B cell (primary cell): ENCODE results near the gene ATAD2B. TPM values are rescaled to one million over a fixed set of nuclear protein-coding genes. Genes with fewer than 3 reads are reported as not detected.

Source experiments
- ATAC-seq: fragments of 200-7000 bp; cut with Tn5 transposase; one replicate; pipeline ENCODE4 v1.10.0; 2021; ENCODE audit warnings: low read depth, mild to moderate bottlenecking, moderate number of reproducible peaks, moderate library complexity
- CTCF ChIA-PET: fragments of 350-600 bp; sonication (Branson Sonifier 250); formaldehyde crosslinking; loops from one replicate; lab custom pipeline; 2021; ENCODE audit warnings: antibody characterized with exemption, inconsistent platforms; lab: Charles Lee
- POLR2A ChIA-PET: fragments of 350-600 bp; sonication (Branson Sonifier 250); formaldehyde crosslinking; loops from one replicate; lab custom pipeline; 2021; ENCODE audit warnings: antibody characterized with exemption; lab: Charles Lee
- DNase-seq: peaks from one replicate; pipeline ENCODE4 v3.0.0; 2013
- H2AFZ ChIP-seq: 2 replicates; pipeline ENCODE4 v1.6.1; 2012; ENCODE audit warnings: mild to moderate bottlenecking, low read depth, low read length; ENCODE audit not compliant: insufficient read depth, poor library complexity, severe bottlenecking
- H3K27ac ChIP-seq, 2 donors: 1 replicate in 1 of 2; 2 replicates in 1 of 2; pipeline ENCODE4 v1.5.1; 2012 to 2013; ENCODE audit warnings: low read length in 2 of 2, mild to moderate bottlenecking in 2 of 2, moderate library complexity in 1 of 2
- H3K27me3 ChIP-seq, 4 experiments: fragments of 200-600 bp in 1 of 4; sonication (generic) in 1 of 4; replicated peaks in 1 of 4; 1 replicate in 2 of 4; 2 replicates in 2 of 4; pipeline versions ENCODE4 v1.6.1 to v1.7.0; 2013 to 2016; ENCODE audit warnings: low read length in 3 of 4, mild to moderate bottlenecking in 2 of 4, mixed read lengths in 1 of 4, moderate library complexity in 1 of 4; ENCODE audit not compliant: insufficient read depth in 4 of 4, control insufficient read depth in 3 of 4; ENCODE audit errors: control extremely low read depth in 1 of 4
- H3K36me3 ChIP-seq, 2 experiments: replicated peaks in 1 of 2; 1 replicate in 1 of 2; 2 replicates in 1 of 2; pipeline versions ENCODE4 v1.6.1 to v1.7.1; 2013; ENCODE audit warnings: low read length in 1 of 2; ENCODE audit not compliant: insufficient read depth in 2 of 2, control insufficient read depth in 1 of 2; ENCODE audit errors: control extremely low read depth in 1 of 2, extremely low read depth in 1 of 2
- H3K4me1 ChIP-seq, 2 donors: fragments of 200-600 bp in 1 of 2; sonication (generic) in 1 of 2; 1 replicate in 1 of 2; 2 replicates in 1 of 2; pipeline versions ENCODE4 v1.5.1 to v1.6.1; 2013 to 2017; ENCODE audit warnings: low read length in 2 of 2; ENCODE audit not compliant: control insufficient read depth in 2 of 2, insufficient read depth in 2 of 2
- H3K4me2 ChIP-seq: replicated peaks from 2 replicates; pipeline ENCODE3; 2012; ENCODE audit warnings: mild to moderate bottlenecking, low read depth, low read length; ENCODE audit not compliant: poor library complexity, severe bottlenecking
- H3K4me3 ChIP-seq, 5 experiments: fragments of 200-600 bp in 1 of 5; sonication (generic) in 1 of 5; 1 replicate in 3 of 5; 2 replicates in 2 of 5; pipeline versions ENCODE4 v1.5.1 to v1.7.0; 2011 to 2016; ENCODE audit warnings: low read length in 4 of 5, mild to moderate bottlenecking in 4 of 5, low read depth in 2 of 5, control low read depth in 1 of 5, moderate library complexity in 1 of 5; ENCODE audit not compliant: insufficient read depth in 1 of 5; ENCODE audit errors: control extremely low read depth in 1 of 5, extremely low read depth in 1 of 5
- H3K79me2 ChIP-seq: fragments of 200-600 bp; sonication (generic); one replicate; pipeline ENCODE4 v1.6.0; 2016; ENCODE audit warnings: low read length; ENCODE audit not compliant: control insufficient read depth, insufficient read depth
- H3K9ac ChIP-seq: fragments of 200-600 bp; sonication (generic); 2 replicates; pipeline ENCODE4 v1.6.1; 2017; ENCODE audit warnings: mild to moderate bottlenecking, low read length, moderate library complexity
- H3K9me3 ChIP-seq, 3 donors: one replicate each; pipeline versions ENCODE4 v1.6.1 to v1.7.1; 2013; ENCODE audit warnings: low read length in 2 of 3; ENCODE audit not compliant: control insufficient read depth in 2 of 3, insufficient read depth in 1 of 3; ENCODE audit errors: control extremely low read depth in 1 of 3
- H4K20me1 ChIP-seq: 2 replicates; pipeline ENCODE4 v1.6.0; 2012; ENCODE audit warnings: mild to moderate bottlenecking, low read length; ENCODE audit not compliant: insufficient read depth, control insufficient read depth, poor library complexity, severe bottlenecking
- H3K27ac Mint-ChIP-seq: one replicate; pipeline ENCODE4 v1.8.0; 2021; ENCODE audit warnings: mixed read lengths
- H3K27me3 Mint-ChIP-seq: one replicate; pipeline ENCODE4 v1.8.0; 2021; ENCODE audit warnings: mixed read lengths
- H3K4me1 Mint-ChIP-seq: one replicate; pipeline ENCODE4 v1.8.0; 2021; ENCODE audit warnings: mixed read lengths
- H3K4me3 Mint-ChIP-seq: one replicate; pipeline ENCODE4 v1.8.0; 2021; ENCODE audit warnings: mixed read lengths
- H3K9me3 Mint-ChIP-seq: one replicate; pipeline ENCODE4 v1.8.0; 2022; ENCODE audit warnings: mixed read lengths; ENCODE audit not compliant: insufficient read depth
- EZH2 ChIP-seq: IDR thresholded peaks from 2 replicates; pipeline ENCODE4 v1.6.1; 2012; ENCODE audit warnings: borderline replicate concordance, low read depth, mild to moderate bottlenecking, moderate library complexity, low read length; ENCODE audit not compliant: insufficient read depth, poor library complexity, severe bottlenecking
- WGBS: methylation state at CpG from one replicate; pipeline ENCODE4 v1.1.5; 2013; ENCODE audit warnings: missing lambda C conversion rate; ENCODE audit not compliant: insufficient coverage; 5-methylcytosine and 5-hydroxymethylcytosine counted together
- intact Hi-C: fragments of 100-400 bp; cut with micrococcal nuclease; formaldehyde crosslinking; loops from one replicate; pipeline ENCODE4 v1.10.0; 2022
- polyA plus RNA-seq: library from polyadenylated mRNA; depleted of rRNA; stranded (reverse); fragments of >200 nt; gene quantifications from 2 replicates; pipeline ENCODE4 v1.2.3, GENCODE V29; 2012
- total RNA-seq, 2 donors: library from RNA; stranded (reverse); fragments of 120-200 nt in 1 of 2; gene quantifications; 1 replicate in 1 of 2; 2 replicates in 1 of 2; pipeline versions ENCODE4 v1.2.3 to v1.2.4, GENCODE V29; 2013 to 2022
- TF ChIP-seq, protein P1 (sequence below): fragments of 200-600 bp; IDR thresholded peaks from one replicate; pipeline ENCODE4 v1.8.0; 2022; ENCODE audit warnings: antibody characterized with exemption, mild to moderate bottlenecking

ATAD2B gene
- total and polyA plus RNA-seq, 2 donors (not counting 1 experiment from before 2014, with no cell fraction given): 5.1 to 90.8 TPM

- Histone ChIP-seq H3K4me3 (no peak overlapping the region), H3K4me2 (no peak overlapping the region), H3K27ac (no peak overlapping the region), H3K27me3 (no peaks in the 10 kb centered on the region), H3K36me3 (peaks cover 2 to 11% of the 10 kb centered on the region in 2 experiments), H3K4me1 (no peaks in the 10 kb centered on the region), H3K79me2 (no peaks in the 10 kb centered on the region), H3K9me3 (no peaks in the 10 kb centered on the region), H3K9ac (no peak overlapping the region), H4K20me1 (no peaks in the 10 kb centered on the region), H2AFZ (no peak overlapping the region)
- ChIA-PET POLR2A (no interaction called here), CTCF (no interaction called here)
- TF ChIP-seq, protein P1, sequence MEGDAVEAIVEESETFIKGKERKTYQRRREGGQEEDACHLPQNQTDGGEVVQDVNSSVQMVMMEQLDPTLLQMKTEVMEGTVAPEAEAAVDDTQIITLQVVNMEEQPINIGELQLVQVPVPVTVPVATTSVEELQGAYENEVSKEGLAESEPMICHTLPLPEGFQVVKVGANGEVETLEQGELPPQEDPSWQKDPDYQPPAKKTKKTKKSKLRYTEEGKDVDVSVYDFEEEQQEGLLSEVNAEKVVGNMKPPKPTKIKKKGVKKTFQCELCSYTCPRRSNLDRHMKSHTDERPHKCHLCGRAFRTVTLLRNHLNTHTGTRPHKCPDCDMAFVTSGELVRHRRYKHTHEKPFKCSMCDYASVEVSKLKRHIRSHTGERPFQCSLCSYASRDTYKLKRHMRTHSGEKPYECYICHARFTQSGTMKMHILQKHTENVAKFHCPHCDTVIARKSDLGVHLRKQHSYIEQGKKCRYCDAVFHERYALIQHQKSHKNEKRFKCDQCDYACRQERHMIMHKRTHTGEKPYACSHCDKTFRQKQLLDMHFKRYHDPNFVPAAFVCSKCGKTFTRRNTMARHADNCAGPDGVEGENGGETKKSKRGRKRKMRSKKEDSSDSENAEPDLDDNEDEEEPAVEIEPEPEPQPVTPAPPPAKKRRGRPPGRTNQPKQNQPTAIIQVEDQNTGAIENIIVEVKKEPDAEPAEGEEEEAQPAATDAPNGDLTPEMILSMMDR: no peak
- TF ChIP-seq EZH2: no peak
- Mint-ChIP-seq H3K27me3 (no peaks in the 10 kb centered on the region), H3K4me3 (no peak overlapping the region), H3K27ac (peak overlapping the region; percentile 0), H3K4me1 (no peaks in the 10 kb centered on the region), H3K9me3 (no peaks in the 10 kb centered on the region)
- WGBS: no CpG with 5 or more reads among the region's 2 CpGs
- intact Hi-C loops: no loop called here
- DNase-seq: no peak
- ATAC-seq: no peak
Observed at GRCh38 chr2:23746141-23746863, 180.6 kb downstream of the ATAD2B start.

- Histone ChIP-seq H3K79me2 (no peaks in the 10 kb centered on the region), H3K4me2 (no peak overlapping the region), H3K36me3 (peaks cover 0 to 6% of the 10 kb centered on the region in 2 experiments), H3K4me3 (no peak overlapping the region), H4K20me1 (no peaks in the 10 kb centered on the region), H3K9me3 (no peaks in the 10 kb centered on the region), H3K27me3 (no peaks in the 10 kb centered on the region), H3K27ac (no peak overlapping the region), H3K4me1 (no peaks in the 10 kb centered on the region), H2AFZ (no peak overlapping the region), H3K9ac (no peak overlapping the region)
- H3K27me3 Mint-ChIP-seq: no peaks in the 10 kb centered on the region
- no peaks in the 10 kb centered on the region for H3K4me1 Mint-ChIP-seq
- H3K4me3 Mint-ChIP-seq: no peak overlapping the region
- no peak for ATAC-seq
- POLR2A ChIA-PET: no interaction called here
- H3K27ac Mint-ChIP-seq: peak overlapping the region; percentile 0
- intact Hi-C loops: no loop called here
- no peaks in the 10 kb centered on the region for H3K9me3 Mint-ChIP-seq
- TF ChIP-seq EZH2: no peak
- TF ChIP-seq, protein P1: no peak
- CTCF ChIA-PET: no interaction called here
- DNase-seq: no peak
Observed at GRCh38 chr2:23745726-23746105, 181.2 kb downstream of the ATAD2B start.
